NCI-H345 treated with DMSO at 0.1 percent for 48 hours (cell line): ENCODE measurements around the gene PCAT7.
"Not testable (repeated sequence)": the region's sequence is repeated elsewhere in the genome, so short reads cannot be mapped to it uniquely, and the experiment has no call there.

Source experiments
- DNase-seq: peaks from one replicate; lab custom pipeline; 2025; ENCODE audit not compliant: unreplicated experiment; lab: John Stamatoyannopoulos, UW

The PCAT7 gene

DNA sequence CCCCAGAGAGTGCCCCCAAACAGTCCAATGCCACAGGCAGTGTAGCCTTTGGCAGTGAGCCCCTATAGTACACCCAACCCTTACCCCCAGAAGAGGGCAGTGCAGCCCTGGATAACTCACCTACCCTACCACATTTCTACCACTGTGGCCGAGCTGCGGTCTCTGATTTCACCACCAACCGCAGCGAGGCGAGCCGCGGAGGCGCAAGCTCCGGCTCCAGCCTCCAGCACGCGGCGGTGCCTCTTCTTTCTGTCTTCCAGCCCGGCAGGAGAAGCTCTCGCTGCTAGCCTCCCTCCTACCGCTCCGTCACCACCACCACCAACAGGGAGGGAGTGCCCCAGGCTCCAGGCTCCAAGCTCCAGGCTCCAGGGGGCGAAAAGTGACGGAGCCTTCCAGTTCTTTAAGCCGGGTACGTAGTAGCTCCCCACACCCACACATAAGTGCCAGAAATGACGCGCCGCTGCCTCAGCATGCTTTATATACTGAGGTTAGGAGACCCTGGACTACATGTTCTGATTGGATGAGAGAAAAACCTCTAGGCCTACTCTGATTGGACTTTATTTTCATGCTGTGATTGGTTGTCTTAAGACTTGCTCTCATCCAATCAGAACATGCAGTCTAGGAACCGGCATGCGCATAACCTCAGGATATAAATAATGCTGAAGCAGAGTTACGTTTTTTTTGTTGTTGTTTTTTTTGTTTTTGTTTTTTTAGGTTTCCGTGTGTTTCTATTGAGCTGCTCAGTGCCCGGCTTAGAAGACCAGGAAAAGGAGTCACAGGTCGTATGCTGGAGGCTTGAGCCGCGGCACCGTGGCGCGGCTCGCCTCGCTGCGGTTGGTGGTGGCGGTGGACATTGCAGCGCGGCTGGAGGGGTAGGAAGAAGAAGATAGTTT lies at the start of gene PCAT7:
Gene PCAT7 (plus strand): TSS at position 645 of the 893 bp plus-strand sequence.
- peak; percentile 64 for DNase-seq

DNA sequence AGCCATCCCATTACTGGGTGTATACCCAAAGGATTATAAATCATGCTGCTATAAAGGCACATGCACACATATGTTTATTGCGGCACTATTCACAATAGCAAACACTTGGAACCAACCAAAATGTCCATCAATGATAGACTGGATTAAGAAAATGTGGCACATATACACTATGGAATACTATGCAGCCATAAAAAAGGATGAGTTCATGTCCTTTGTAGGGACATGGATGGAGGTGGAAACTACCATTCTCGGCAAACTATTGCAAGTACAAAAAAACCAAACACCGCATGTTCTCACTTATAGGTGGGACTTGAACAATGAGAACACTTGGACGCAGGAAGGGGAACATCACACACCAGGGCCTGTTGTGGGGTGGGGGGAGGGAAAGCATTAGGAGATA lies 48.5 kb upstream of the PCAT7 start:
- not testable (repeated sequence) for DNase-seq

DNA sequence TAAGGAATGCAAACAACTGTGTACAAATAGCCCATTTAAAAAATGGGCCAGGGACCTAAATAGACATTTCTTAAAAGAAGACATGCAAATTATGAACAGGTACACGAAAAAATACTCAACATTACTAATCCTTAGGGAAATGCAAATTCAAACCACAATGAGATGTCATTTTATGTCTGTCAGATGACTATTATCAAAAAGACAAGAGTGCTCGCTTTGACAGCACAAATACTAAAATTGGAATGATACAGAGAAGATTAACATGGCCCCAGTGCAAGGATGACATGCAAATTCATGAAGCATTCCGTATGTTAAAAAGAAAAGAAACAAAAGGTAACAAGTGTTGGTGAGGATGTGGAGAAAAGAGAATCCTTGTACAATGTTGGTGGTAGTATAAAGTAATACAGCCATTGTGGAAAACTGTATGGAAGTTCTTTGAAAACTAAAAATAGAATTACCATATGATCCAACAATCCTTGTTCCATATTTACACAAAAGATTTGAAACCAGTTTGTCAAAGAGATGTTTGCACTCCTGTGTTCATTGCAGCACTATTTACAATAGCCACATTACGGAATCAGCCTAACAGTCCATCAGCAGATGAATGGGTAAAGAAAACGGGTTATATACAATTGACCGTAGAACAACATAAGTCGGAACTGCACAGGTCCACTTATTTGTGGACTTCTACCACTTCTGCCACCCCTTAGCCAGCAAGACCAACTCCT lies 47.2 kb upstream of the PCAT7 start:
- DNase-seq: no peak

DNA sequence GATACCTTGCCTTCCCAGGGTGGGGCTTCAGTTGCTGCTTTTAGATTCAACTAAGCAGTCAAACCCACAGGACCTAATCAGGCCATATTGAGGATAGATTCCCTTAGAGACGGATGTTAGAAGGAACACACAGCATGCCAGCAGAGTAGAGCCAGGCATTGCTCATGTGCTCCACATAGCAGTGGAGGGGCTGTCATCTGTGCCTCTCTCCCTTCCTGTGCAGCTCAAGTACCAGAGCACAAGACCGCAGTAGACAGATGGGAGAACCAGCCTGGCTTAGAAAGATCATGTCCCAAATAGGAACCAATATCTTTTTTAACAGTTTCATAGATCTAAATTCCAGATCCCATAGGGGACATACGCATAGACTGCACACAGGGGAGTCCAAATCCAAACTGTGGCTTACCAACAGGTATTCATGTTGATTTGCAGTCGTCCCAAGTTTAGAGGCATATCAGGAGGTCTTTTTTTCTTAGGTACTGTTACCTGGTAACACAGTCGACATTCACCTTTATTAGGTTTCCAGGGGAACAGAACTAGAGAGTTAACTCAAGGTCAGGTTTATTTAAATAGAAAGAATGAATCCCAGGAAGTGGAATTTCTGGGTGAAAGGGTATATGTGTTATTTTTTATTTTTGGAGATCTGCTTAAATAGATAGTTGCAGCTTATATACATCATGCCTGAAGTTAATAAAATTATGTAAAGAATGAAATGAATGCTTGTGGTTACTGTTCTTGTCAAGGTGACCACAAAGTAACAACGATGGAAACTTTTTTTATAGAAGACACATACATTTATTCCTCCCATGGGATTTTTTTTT lies 43.5 kb upstream of the PCAT7 start:
- DNase-seq: no peak

DNA sequence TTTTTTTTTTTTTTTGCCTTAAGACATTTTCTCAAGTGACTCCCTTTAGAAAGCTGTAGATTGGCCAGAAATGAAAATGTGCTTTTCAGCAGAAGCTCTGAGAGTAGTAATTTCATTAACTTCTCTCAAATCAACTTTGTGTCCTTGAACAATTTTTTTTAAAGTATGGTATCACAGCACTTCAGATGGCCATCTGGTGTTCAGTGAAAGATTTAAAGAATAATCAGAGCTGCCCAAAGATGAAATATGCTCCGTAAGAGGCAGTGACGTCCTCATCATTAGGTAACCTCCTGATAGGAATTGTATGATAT lies 43.0 kb upstream of the PCAT7 start:
- no peak for DNase-seq

DNA sequence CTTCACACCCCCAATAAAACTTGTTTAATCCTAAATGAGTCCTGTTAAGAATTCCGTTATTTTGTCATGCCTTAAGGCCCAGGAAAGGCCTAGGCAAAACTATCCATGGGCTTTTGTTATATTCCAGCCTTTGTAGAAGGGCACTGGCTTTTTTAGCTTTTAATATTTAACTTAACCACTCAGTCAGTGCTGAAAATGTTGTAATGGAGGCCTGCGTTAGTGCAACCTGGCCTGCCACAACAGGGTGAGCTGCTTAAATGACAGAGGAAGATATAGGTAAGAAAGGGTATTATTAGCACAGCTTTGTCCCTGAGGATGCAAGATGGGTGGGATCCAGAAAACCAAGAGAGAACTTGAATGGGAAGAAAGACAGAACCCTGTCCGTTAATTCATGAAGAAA lies 40.2 kb upstream of the PCAT7 start:
- DNase-seq: no peak

DNA sequence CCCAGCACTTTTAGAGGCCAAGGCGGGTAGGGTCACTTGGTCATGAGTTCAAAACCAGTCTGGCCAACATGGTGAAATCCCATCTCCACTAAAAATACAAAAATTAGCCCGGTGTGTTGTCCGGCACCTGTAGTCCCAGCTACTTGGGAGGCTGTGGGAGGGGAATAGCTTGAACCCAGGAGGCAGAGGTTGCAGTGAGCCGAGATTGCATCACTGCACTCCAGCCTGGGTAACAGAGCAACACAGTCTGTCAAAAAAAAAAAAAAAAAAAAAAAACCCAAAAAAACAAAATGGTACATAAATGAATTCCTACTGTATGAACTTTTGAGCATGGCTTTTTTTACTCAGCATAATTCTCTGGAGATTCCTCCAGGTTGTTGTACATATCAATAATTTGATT lies 37.6 kb upstream of the PCAT7 start:
- no peak for DNase-seq

DNA sequence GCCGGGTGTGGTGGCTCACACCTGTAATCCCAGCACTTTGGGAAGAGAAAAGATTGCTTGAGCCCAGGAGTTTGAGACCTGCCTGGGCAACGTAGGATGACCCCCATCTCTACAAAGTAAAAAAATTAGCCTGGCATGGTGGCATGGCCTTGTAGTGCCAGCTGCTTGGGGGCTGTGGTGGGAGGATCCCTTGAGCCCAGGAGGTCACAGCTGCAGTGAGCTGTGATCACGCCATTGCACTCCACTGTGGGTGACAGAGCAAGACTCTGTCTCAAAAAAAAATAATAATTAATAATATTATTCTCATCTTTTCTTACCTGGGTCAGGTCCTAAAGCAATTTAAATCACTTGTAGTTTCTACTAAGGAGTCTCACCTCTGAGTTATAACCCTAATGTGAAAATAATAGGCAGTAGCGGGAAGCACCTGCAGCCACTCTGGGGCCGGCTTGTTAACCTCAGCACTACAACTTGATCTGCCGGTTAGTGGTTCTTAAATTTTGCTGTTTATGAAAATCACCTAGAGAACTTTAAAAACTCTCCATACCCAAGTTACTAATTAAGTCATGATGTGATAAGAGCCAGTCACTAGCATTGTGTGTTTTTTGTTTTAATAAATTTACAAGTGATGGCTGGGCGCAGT lies 29.4 kb upstream of the PCAT7 start:
- no peak for DNase-seq

DNA sequence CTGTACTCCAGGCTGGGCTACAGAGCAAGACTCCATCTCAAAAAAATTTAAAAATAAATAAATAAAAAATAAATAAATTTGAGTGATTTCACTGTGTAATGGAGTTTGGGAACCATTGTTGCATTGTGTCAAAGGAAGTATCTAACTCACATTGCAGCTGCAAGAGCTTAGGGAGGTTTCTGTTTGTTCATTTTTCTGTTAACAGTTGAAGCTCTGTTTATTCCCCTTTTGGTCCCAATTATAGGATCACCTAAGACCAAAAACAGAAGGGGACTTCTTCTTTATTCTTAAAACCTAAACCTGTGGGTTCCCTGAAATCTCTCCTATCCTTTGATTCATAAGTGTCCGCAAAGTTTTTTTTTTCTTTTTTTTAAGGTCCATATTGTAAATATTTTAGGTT lies 28.6 kb upstream of the PCAT7 start:
- no peak for DNase-seq

DNA sequence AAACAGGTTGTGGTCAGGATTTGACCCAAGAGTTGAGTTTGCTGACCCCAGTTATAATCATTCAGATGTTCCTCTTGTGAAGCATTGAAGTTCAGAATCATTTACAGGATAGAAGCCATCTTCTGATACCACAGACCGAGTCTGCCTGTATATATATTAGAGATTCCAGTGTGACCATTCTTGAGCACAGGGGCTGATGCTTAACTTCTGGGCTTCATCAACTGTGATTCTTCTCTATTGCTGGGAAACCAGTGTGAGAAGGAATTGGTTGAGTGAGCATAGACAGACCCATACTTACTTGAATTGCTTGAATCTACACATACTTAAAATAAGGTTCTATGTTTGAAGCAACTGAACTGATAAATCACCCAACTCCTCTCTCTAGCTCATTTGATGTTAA lies 27.9 kb upstream of the PCAT7 start:
- no peak for DNase-seq

DNA sequence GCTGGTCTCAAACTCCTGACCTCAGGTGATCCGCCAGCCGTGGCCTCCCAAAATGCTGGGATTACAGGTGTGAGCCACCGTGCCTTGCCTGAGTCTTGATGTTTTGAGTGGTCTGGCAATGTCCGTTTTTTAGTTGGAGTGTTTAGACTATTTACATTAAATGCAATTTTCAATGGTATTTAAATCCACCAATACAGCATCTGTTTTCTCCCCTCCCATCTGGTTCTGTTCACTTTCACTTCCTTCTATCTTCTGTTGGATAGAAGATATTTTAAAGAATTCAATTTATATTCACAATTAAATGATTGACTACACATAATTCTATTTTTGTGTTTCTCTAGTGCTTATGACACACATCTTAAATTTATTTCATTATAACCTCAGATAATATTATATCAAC lies 26.0 kb upstream of the PCAT7 start:
- DNase-seq: no peak

DNA sequence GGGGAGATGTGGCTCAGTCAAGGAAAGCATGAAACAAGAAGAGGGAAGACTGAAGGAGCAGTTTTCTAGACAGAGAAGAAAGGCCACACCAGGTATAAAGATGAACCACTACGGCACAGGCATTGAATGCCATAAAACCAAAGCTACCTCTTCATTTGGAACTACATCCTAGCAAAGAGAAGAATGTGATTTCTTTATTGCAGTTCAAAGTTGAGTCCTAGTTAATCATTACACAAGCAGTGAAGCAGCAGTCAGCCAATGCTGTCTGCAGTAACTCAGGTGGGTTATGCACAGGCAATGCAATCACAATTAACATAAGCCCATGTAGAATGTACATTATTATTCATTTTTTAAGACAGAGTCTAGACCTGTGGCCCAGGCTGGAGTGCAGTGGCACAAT lies 21.7 kb upstream of the PCAT7 start:
- DNase-seq: no peak

DNA sequence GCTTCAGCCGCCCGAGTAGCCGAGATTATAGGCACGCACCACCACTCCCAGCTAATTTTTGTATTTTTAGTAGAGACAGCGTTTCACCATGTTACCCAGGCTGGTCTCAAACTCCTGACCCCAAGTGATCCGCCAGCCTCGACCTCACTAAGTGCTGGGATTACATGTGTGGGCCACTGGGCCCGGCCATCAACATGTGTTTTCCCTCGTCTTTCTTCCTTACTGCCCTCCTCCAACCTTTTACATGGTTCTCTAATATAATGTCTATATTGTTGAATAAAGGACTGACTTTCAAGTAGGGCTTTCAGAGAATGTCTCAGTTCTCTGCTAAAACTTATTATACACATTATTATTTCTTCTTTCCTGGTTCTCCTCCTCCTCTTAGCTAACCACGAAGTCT lies 21.3 kb upstream of the PCAT7 start:
- DNase-seq: no peak

DNA sequence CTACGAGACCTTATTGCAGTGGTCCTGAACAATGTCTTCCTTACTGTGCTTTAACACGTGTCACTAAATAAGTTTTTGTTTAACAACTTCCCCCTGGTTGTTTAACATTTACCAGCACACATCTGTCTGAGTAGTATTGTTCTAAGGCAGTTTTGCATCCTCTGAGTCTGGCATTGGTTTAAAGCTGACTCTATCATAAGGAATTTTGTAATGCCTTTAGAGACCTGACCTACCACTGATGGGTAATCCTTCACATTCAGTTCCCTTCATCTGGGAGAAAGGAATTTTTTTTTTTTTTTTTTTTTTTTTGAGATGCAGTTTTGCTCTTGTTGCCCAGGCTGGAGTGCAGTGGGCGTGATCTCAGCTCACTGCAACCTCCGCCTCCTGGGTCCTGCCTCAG lies 20.0 kb upstream of the PCAT7 start:
- no peak for DNase-seq

DNA sequence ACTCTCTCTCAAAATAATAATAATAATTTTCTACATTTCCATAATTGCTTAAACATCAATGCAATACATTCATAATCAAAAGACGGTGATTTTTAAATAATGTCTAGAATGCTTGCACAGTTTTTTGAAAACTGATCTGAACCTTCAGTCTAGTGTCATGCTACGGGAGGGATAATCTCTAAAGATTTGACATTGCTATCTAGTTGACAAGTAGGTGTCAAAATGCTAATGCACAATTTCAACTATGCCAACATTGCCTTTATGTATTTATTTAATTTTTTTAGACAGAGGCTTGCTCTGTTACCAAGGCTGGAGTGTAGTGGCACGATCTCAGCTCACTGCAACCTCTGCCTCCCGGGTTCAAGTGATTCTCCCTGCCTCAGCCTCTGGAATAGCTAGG lies 16.0 kb upstream of the PCAT7 start:
- DNase-seq: no peak

DNA sequence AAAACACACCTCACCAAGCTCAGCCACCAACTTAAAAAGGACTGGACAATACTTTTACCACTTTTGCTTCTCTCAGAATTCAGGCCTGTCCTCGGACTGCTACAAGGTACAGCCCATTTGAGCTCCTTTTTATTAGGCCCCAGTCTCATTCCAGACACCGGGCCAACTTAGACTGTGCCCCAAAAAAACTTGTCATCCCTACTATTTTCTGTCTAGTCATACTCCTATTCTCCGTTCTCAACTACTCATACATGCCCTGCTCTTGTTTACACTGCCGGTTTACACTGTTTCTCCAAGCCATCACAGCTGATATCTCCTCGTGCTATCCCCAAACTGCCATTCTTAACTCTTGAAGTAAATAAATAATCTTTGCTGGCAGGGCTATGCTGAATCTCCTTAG lies 10.5 kb upstream of the PCAT7 start:
- DNase-seq: not testable (repeated sequence)

DNA sequence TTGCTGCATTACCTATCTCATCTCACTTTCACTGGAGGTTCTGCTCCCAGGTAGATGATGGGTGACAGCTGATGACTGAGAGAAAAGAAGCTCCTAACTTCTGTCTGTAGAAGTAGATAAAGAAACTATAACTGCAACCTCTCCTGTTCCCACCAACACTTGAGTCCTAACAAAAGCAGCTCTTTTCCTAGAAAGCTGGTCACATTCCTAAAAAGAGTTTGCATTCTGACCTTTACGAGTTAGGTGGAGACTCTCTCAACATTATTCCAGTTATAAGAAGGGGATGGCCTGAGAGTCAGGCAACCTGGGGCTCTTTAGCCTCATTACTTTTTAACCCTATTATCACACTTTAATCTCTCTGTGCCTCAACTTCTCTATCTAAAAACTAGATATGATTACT lies 8.9 kb upstream of the PCAT7 start:
- no peak for DNase-seq

DNA sequence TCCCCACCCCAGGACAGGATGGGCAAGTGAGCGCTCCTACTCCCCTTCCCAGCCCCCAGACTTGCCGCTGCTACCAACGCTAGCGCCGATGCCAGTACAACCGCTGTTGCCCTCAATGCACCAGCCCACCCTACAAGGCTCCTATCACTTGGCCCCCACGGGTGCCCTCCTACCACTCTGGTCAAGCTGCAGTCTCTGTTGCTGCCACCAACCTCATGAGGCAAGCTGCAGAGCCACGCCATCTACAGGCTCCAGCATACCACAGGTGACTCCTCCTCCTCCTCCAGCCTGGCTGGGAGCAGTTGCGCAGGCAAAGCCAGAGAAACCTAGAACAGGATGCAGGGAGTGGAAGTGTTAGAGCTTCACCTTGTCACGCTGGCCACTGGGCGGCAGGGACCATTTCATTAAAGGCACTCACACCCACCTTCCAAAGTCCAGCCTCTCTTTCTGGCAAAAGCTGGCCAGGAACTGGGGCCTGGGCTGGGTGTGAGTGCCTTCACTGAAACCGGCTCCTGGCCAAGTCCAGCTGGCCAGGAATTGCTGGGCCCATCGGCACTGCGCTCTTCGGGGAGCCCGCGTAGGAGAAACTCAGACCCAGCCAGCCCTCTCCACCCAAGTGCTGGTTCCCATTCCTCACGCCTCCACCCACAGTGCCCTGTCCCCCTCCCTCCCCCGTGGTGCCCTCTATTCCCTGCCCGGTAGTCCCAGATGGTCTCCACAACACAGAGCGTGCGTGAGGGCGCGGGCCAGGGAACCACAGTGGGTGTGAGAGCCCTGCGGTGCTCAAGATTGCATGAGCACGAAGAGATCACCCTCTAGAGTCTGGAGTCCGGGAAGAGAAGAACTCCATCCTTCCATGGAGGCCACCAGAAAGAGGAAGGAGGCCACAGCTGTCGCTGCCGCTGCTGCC lies 1.6 kb upstream of the PCAT7 start:
- no peak for DNase-seq

DNA sequence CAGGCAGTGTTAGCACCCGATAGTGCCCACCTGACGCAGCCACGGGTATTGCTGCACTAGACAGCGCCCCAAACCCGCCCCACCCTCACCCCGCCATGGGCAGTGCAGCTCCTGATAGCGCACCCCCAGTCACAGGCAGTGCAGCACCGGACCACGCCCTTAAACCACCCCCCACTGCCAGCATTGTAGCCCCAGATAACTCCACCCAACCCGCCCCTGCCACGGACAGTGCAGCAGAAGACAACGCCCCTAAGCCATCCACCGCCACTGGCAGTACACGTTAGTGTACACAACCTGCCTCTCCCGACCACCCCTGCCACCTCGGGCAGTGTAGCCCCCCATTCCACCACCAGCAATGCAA lies 825 bp upstream of the PCAT7 start:
- no peak for DNase-seq

DNA sequence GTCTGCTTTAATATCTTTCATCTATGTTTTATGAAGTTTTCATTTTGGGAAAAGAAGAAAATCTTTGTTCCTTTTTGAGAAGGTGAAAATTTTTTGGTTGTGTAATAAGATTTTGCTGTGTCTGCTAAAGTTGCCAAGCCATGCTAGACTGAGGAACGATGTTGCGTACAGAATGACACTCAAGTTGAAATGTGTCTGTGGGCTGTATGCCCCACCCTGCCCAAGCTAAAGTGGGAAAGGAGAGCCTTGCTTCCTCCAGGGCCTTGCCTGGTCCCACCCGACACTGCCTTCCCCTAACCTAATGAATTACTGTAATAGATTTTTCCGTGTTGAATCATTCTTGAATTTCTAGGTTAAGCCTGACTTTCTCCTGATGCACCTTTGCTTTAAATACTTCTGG lies 2.5 kb downstream of the PCAT7 start:
- DNase-seq: no peak
